Loucy (cell line): Measurements from ENCODE around the gene MAPK6.

Experiments used
- CTCF ChIP-seq: fragments of 200-600 bp; sonication (generic); conservative IDR thresholded peaks from 2 replicates; pipeline ENCODE4 v1.5.1; 2014; ENCODE audit warnings: mild to moderate bottlenecking, antibody characterized with exemption, low read length
- EZH2phosphoT487 ChIP-seq: fragments of 200-600 bp; IDR thresholded peaks from 2 replicates; pipeline ENCODE4 v1.6.1; 2018; ENCODE audit warnings: antibody characterized with exemption, mild to moderate bottlenecking, moderate library complexity, borderline replicate concordance

DNA sequence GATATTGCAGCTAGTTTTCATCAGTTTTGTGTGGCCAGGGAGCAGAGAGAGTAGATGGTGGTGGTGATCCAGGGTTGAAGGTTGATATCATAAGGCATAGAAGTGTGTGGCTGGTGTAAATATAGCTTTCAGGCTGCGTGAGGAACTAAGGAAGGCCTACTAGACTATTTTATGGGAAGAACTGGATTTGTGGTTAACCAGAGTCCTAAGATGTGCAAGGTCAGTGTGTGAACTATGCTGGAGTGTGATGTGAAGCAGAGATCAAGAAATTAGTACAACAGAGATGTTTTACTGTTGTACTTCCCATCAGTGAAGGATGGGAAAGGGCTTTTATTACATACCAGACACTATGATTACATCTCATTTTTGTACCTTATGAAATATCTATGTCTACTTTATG is 41.5 kb downstream of the MAPK6 start:
- TF ChIP-seq CTCF = no peak
- TF ChIP-seq EZH2phosphoT487 = no peak
